Ascending aorta (tissue), 2 donors: ENCODE results near the gene MYO1B. TPM values are rescaled to one million over a fixed set of nuclear protein-coding genes. Genes with fewer than 3 reads are reported as not detected.

Experiments
- DNase-seq, 2 donors: peaks; one replicate each; pipeline ENCODE4 v3.0.0-alpha.2; 2019; ENCODE audit warnings: low spot score in 2 of 2
- H3K27ac ChIP-seq, 2 donors: fragments of 200-600 bp; sonication (generic); one replicate each; pipeline ENCODE4 v1.5.1; 2016 to 2017; ENCODE audit warnings: mild to moderate bottlenecking in 1 of 2
- H3K27me3 ChIP-seq: fragments of 200-600 bp; sonication (generic); one replicate; pipeline ENCODE4 v1.5.1; 2017
- H3K36me3 ChIP-seq, 2 donors: fragments of 200-600 bp; sonication (generic); one replicate each; pipeline ENCODE4 v1.5.1; 2016
- H3K4me1 ChIP-seq, 2 donors: fragments of 200-600 bp; sonication (generic); one replicate each; pipeline ENCODE4 v1.5.1; 2016 to 2017; ENCODE audit warnings: mild to moderate bottlenecking in 1 of 2
- H3K4me3 ChIP-seq, 2 donors: fragments of 200-600 bp; sonication (generic); one replicate each; pipeline ENCODE4 v1.5.1; 2016 to 2017; ENCODE audit warnings: mild to moderate bottlenecking in 1 of 2
- H3K9me3 ChIP-seq, 2 donors: fragments of 200-600 bp; sonication (generic); one replicate each; pipeline ENCODE4 v1.5.1; 2016
- CTCF ChIP-seq, 3 experiments: fragments of 200-600 bp in 2 of 3; fragments of 450-650 bp in 1 of 3; sonication (generic) in 2 of 3; IDR thresholded peaks; one replicate each; pipeline ENCODE4 v1.5.1; 2016 to 2019; ENCODE audit warnings: antibody characterized with exemption in 3 of 3, mild to moderate bottlenecking in 1 of 3, moderate library complexity in 1 of 3
- intact Hi-C: fragments of 100-400 bp; cut with DNase I; formaldehyde crosslinking; loops from one replicate; pipeline ENCODE4 v1.15.1; 2023
- total RNA-seq: library from RNA; depleted of rRNA; stranded (reverse); fragments of >200 nt; gene quantifications from one replicate; pipeline ENCODE4 v1.1.0, GENCODE V29; 2016

Gene MYO1B
- total RNA-seq, 1 donor from 2014 or later = 27.4 TPM

DNA sequence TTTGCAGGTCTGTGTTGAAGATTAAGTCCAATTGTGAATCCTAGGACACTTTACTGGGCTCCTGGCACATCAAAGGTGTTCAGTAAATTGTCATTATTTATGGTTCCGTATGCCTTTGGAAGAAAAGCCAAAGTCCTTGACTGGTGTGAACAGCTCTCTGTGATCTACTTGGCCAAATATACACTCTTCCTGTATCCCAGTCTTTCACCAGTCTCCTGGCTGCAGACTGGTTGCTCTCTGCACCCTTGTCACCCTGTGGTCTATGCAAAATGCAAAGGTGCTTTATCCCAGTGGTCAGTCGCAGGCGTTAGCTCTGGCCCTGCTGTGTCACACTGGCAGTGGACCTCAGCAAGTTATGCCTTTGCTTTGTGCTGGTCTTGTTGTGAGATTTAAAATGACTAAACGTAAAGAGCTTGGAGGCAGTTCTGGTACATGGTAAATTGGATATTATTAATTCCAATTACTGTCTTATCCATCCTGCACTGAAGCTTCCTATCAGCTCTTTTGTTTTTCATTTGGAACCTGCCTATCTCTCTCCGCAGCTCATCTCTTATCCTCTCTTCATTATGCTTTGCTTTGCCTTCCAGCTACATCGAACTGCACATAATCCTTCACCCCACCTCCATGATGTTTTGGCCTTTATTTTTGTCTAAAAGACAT lies 83.1 kb downstream of the MYO1B start:
- TF ChIP-seq CTCF (IDR thresholded peaks at IDR 0.05) = no peak
- no peaks in the 10 kb centered on the region for H3K27me3 ChIP-seq
- no peak overlapping the region for H3K4me3 ChIP-seq
- intact Hi-C loops = no loop called here
- H3K9me3 ChIP-seq = peaks cover 0 to 8% of the 10 kb centered on the region in 2 donors
- no peak for DNase-seq
- no peak overlapping the region for H3K27ac ChIP-seq
- H3K36me3 ChIP-seq = peaks cover 0 to 15% of the 10 kb centered on the region in 2 donors
- peaks cover 0 to 2% of the 10 kb centered on the region in 2 donors for H3K4me1 ChIP-seq

DNA sequence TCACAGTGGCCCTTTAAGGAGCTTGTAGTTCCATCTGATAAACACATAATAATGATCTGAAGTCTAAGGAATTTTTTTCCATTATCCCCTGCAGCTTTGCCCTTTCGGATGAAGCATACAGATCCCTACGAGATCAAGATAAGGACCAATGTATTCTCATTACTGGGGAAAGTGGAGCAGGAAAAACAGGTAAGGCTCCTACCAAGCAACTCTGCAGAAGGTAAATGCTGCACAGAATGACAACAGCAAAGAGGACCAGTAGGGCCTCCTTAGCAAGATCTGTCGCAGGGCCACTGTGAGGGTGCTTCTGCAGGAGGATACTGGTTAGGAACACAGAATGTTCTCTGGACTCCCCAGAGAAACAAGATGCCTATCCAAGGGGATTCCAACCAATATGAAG lies 84.6 kb downstream of the MYO1B start:
- DNase-seq = no peak
- Histone ChIP-seq H3K4me1 (peaks cover 0 to 9% of the 10 kb centered on the region in 2 donors), H3K27ac (no peak overlapping the region), H3K36me3 (peaks cover 0 to 15% of the 10 kb centered on the region in 2 donors), H3K9me3 (no peaks in the 10 kb centered on the region), H3K4me3 (no peak overlapping the region), H3K27me3 (no peaks in the 10 kb centered on the region)
- intact Hi-C loops = no loop called here
- TF ChIP-seq CTCF (IDR thresholded peaks at IDR 0.05) = no peak

DNA sequence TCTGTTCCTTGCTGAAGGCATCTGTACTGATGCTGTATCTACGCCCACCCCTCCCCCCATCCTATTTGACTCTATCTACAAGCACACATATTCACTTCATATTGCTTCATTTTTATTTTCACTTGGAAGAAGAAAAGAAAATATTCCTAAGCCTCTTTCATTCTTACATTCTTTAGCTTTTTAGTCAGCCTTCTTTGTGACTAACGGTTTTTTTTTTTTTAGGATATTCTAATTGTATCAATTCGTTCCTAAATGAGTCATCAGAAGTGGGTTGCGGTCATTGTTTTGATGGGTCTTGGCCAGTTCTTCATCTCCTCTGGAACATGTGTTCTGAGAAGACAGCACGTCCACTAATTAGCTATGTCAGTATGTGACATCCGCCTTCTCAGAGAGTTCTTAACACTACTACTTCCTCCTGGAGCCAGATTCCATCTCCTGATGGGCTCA lies 88.7 kb downstream of the MYO1B start:
- peak overlapping the region; percentile 22 to 49 for H3K27ac ChIP-seq
- TF ChIP-seq CTCF (IDR thresholded peaks at IDR 0.05) = no peak
- peaks cover 0 to 15% of the 10 kb centered on the region in 2 donors for H3K36me3 ChIP-seq
- peaks cover 0 to 9% of the 10 kb centered on the region in 2 donors for H3K4me1 ChIP-seq
- intact Hi-C loops = no loop called here
- no peak overlapping the region for H3K4me3 ChIP-seq
- no peaks in the 10 kb centered on the region for H3K9me3 ChIP-seq
- no peaks in the 10 kb centered on the region for H3K27me3 ChIP-seq
- DNase-seq = no peak

GRCh38 chr2:191335875-191336464 lies 90.8 kb downstream of the MYO1B start:
- no peak for TF ChIP-seq CTCF (IDR thresholded peaks at IDR 0.05)
- no peak overlapping the region for H3K27ac ChIP-seq
- H3K4me1 ChIP-seq = peaks cover 0 to 9% of the 10 kb centered on the region in 2 donors
- H3K9me3 ChIP-seq = no peaks in the 10 kb centered on the region
- H3K4me3 ChIP-seq = no peak overlapping the region
- peaks cover 0 to 7% of the 10 kb centered on the region in 2 donors for H3K36me3 ChIP-seq
- DNase-seq = no peak
- intact Hi-C loops = no loop called here
- H3K27me3 ChIP-seq = no peaks in the 10 kb centered on the region

- no peak for DNase-seq
- intact Hi-C loops = no loop called here
- H3K36me3 ChIP-seq = peaks cover 3 to 7% of the 10 kb centered on the region in 2 donors
- H3K27ac ChIP-seq = no peak overlapping the region
- H3K4me1 ChIP-seq = no peaks in the 10 kb centered on the region
- H3K9me3 ChIP-seq = no peaks in the 10 kb centered on the region
- no peaks in the 10 kb centered on the region for H3K27me3 ChIP-seq
- H3K4me3 ChIP-seq = no peak overlapping the region
- TF ChIP-seq CTCF (IDR thresholded peaks at IDR 0.05) = no peak
These were observed 96.2 kb downstream of the MYO1B start for GRCh38 chr2:191341436-191341835.
